HG03025 (cell line): ENCODE data around the gene RAET1G.
"Not testable (repeated sequence)": the region's sequence is repeated elsewhere in the genome, so short reads cannot be mapped to it uniquely, and the experiment has no call there.

ENCODE experiments used
- ATAC-seq: cut with Tn5 transposase; IDR thresholded peaks from one replicate; pipeline ENCODE4 v1.9.1; 2021; ENCODE audit warnings: mild to moderate bottlenecking, moderate library complexity; ENCODE audit not compliant: unreplicated experiment, low FRiP score

Gene RAET1G

GRCh38 chr6:149898966-149899365, 24.0 kb downstream of the RAET1G start:
- ATAC-seq = no peak

- no peak for ATAC-seq
Observed at GRCh38 chr6:149897855-149898744, 24.8 kb downstream of the RAET1G start, which contains the start of gene RAET1E. Gene RAET1E, minus strand, starts transcription at chr6:149898113. Its CDS starts 7,212 bp downstream, at chr6:149890901.

- no peak for ATAC-seq
Observed at GRCh38 chr6:149897015-149897697, 25.8 kb downstream of the RAET1G start.

- no peak for ATAC-seq
Observed at GRCh38 chr6:149896491-149896890, 26.4 kb downstream of the RAET1G start.

GRCh38 chr6:149895833-149896271, 27.1 kb downstream of the RAET1G start:
- no peak for ATAC-seq

- no peak for ATAC-seq
Observed at GRCh38 chr6:149895048-149895590, 27.8 kb downstream of the RAET1G start.

GRCh38 chr6:149891864-149892263, 31.1 kb downstream of the RAET1G start:
- ATAC-seq = not testable (repeated sequence)

- ATAC-seq = no peak
Observed at GRCh38 chr6:149891259-149891658, 31.7 kb downstream of the RAET1G start.

GRCh38 chr6:149890629-149891045, 32.3 kb downstream of the RAET1G start:
- no peak for ATAC-seq

GRCh38 chr6:149889326-149889725, 33.6 kb downstream of the RAET1G start:
- ATAC-seq = no peak

- no peak for ATAC-seq
Observed at GRCh38 chr6:149888659-149889058, 34.3 kb downstream of the RAET1G start.

- ATAC-seq = no peak
Observed at GRCh38 chr6:149888093-149888492, 34.8 kb downstream of the RAET1G start.

- ATAC-seq = no peak
Observed at GRCh38 chr6:149887343-149887742, 35.6 kb downstream of the RAET1G start.

- no peak for ATAC-seq
Observed at GRCh38 chr6:149885888-149886287, 37.0 kb downstream of the RAET1G start.

- no peak for ATAC-seq
Observed at GRCh38 chr6:149884617-149885016, 38.3 kb downstream of the RAET1G start.

GRCh38 chr6:149884215-149884614, 38.7 kb downstream of the RAET1G start:
- ATAC-seq = no peak

- no peak for ATAC-seq
Observed at GRCh38 chr6:149881860-149882259, 41.1 kb downstream of the RAET1G start.

GRCh38 chr6:149881066-149881766, 41.7 kb downstream of the RAET1G start:
- ATAC-seq = no peak

- ATAC-seq = no peak
Observed at GRCh38 chr6:149877659-149878058, 45.3 kb downstream of the RAET1G start.

- ATAC-seq = no peak
Observed at GRCh38 chr6:149876241-149876933, 46.5 kb downstream of the RAET1G start.
